GM12865 (cell line): ENCODE data around the gene SCGB3A1.
A peak's percentile ranks its signal among the peaks of the same experiment; 100 is the strongest.

Experiments used
- DNase-seq: peaks from one replicate; pipeline ENCODE4 v3.0.0; 2010; ENCODE audit warnings: low read depth
- H3K4me3 ChIP-seq: 2 replicates; pipeline ENCODE4 v1.5.1; 2011; ENCODE audit warnings: mild to moderate bottlenecking, low read depth, low read length, control low read depth
- CTCF ChIP-seq: IDR thresholded peaks from 2 replicates; pipeline ENCODE4 v1.5.1; 2011; ENCODE audit warnings: low read length, control low read depth, low read depth, inconsistent platforms; ENCODE audit not compliant: insufficient read depth; ENCODE audit errors: missing control alignments

Gene SCGB3A1

GRCh38 chr5:180595381-180596114 lies 4.2 kb upstream of the SCGB3A1 start:
- DNase-seq, result no peak
- no peak for TF ChIP-seq CTCF
- no peak overlapping the region for H3K4me3 ChIP-seq

- no peak for DNase-seq
- H3K4me3 ChIP-seq, result no peak overlapping the region
- TF ChIP-seq CTCF, result no peak
Measured at GRCh38 chr5:180595046-180595379, 3.7 kb upstream of the SCGB3A1 start.

GRCh38 chr5:180594311-180595045 lies 3.2 kb upstream of the SCGB3A1 start:
- DNase-seq, result no peak
- no peak for TF ChIP-seq CTCF

GRCh38 chr5:180593446-180594206 lies 2.3 kb upstream of the SCGB3A1 start:
- H3K4me3 ChIP-seq, result no peak overlapping the region
- no peak for TF ChIP-seq CTCF
- DNase-seq, result no peak

More at GRCh38 chr5:180594311-180595045, 3.2 kb upstream of the SCGB3A1 start:
- no peak overlapping the region for H3K4me3 ChIP-seq

GRCh38 chr5:180592176-180592575 lies 877 bp upstream of the SCGB3A1 start:
- H3K4me3 ChIP-seq, result no peak overlapping the region
- no peak for DNase-seq
- TF ChIP-seq CTCF, result no peak

GRCh38 chr5:180590543-180591310 lies 572 bp downstream of the SCGB3A1 start:
- H3K4me3 ChIP-seq, result peak overlapping the region; percentile 5; the same call in 1 of the 2 replicates
- DNase-seq, result no peak
- TF ChIP-seq CTCF, result no peak
